GM23338 (cell line): ENCODE results near the gene MRPL52. TPM values are rescaled to one million over a fixed set of nuclear protein-coding genes. Genes with fewer than 3 reads are reported as not detected.

ENCODE experiments used
- ATAC-seq: fragments of 200-7000 bp; cut with Tn5 transposase; 3 replicates; pipeline ENCODE4 v1.9.1; 2020
- DNase-seq: peaks from one replicate; pipeline ENCODE4 v3.0.0-alpha.2; 2015; ENCODE audit warnings: low spot score
- H2AFZ ChIP-seq: fragments of 200-600 bp; sonication (generic); 2 replicates; pipeline ENCODE4 v1.8.0; 2016; ENCODE audit warnings: antibody characterized with exemption, mild to moderate bottlenecking, moderate library complexity
- H3F3A ChIP-seq: fragments of 200-600 bp; sonication (generic); replicated peaks from 2 replicates; pipeline ENCODE4 v1.8.0; 2017; ENCODE audit warnings: antibody characterized with exemption, mixed run types, low read depth
- H3K27ac ChIP-seq: fragments of 200-600 bp; sonication (generic); 2 replicates; pipeline ENCODE4 v1.6.1; 2016; ENCODE audit warnings: low read depth
- H3K27me3 ChIP-seq: fragments of 200-600 bp; sonication (generic); 2 replicates; pipeline ENCODE4 v1.8.0; 2016; ENCODE audit warnings: mild to moderate bottlenecking, mixed run types, moderate library complexity; ENCODE audit not compliant: insufficient read depth
- H3K36me3 ChIP-seq: fragments of 200-600 bp; sonication (generic); 2 replicates; pipeline ENCODE4 v1.8.0; 2016; ENCODE audit warnings: mild to moderate bottlenecking; ENCODE audit not compliant: insufficient read depth
- H3K4me1 ChIP-seq: fragments of 200-600 bp; sonication (generic); 2 replicates; pipeline ENCODE4 v1.8.0; 2016; ENCODE audit warnings: mild to moderate bottlenecking, moderate library complexity; ENCODE audit not compliant: insufficient read depth
- H3K4me2 ChIP-seq: fragments of 200-600 bp; sonication (generic); 2 replicates; pipeline ENCODE4 v1.7.1; 2017; ENCODE audit warnings: mixed run types
- H3K4me3 ChIP-seq: fragments of 200-600 bp; sonication (generic); 2 replicates; pipeline ENCODE4 v1.6.1; 2016; ENCODE audit warnings: mixed run types
- H3K79me2 ChIP-seq: fragments of 200-600 bp; sonication (generic); replicated peaks from 2 replicates; pipeline ENCODE4 v1.8.0; 2017; ENCODE audit warnings: mild to moderate bottlenecking; ENCODE audit not compliant: insufficient read depth
- H3K9me2 ChIP-seq: fragments of 200-600 bp; sonication (generic); 2 replicates; pipeline ENCODE4 v1.8.0; 2017; ENCODE audit not compliant: insufficient read depth
- H4K20me1 ChIP-seq: fragments of 200-600 bp; sonication (generic); replicated peaks from 2 replicates; pipeline ENCODE4 v1.8.0; 2017; ENCODE audit warnings: mild to moderate bottlenecking; ENCODE audit not compliant: insufficient read depth
- H3K27ac Mint-ChIP-seq: 2 replicates; pipeline ENCODE4 v1.8.0; 2020; ENCODE audit warnings: inconsistent platforms, mild to moderate bottlenecking, moderate library complexity, mixed read lengths
- H3K27me3 Mint-ChIP-seq: 3 replicates; pipeline ENCODE4 v1.8.0; 2022; ENCODE audit warnings: low read depth, mild to moderate bottlenecking, moderate library complexity, mixed read lengths, inconsistent platforms; ENCODE audit not compliant: insufficient read depth, poor library complexity
- H3K36me3 Mint-ChIP-seq: 3 replicates; pipeline ENCODE4 v1.8.0; 2021; ENCODE audit warnings: low read depth, mild to moderate bottlenecking, inconsistent platforms, moderate library complexity, mixed read lengths
- H3K4me1 Mint-ChIP-seq: 3 replicates; pipeline ENCODE4 v1.8.0; 2020; ENCODE audit warnings: mild to moderate bottlenecking, inconsistent platforms, mixed read lengths
- H3K4me3 Mint-ChIP-seq: 3 replicates; pipeline ENCODE4 v1.8.0; 2021; ENCODE audit warnings: moderate library complexity, mild to moderate bottlenecking, inconsistent platforms, mixed read lengths
- H3K9me3 Mint-ChIP-seq: 3 replicates; pipeline ENCODE4 v1.8.0; 2020; ENCODE audit warnings: moderate library complexity, mild to moderate bottlenecking, inconsistent platforms, mixed read lengths
- CREB1 ChIP-seq: fragments of 250-450 bp; sonication (Bioruptor Pico); IDR thresholded peaks from 2 replicates; pipeline ENCODE4 v1.5.0; 2020; ENCODE audit warnings: low read depth, mild to moderate bottlenecking, moderate library complexity
- EZH2 ChIP-seq: fragments of 200-600 bp; sonication (generic); IDR thresholded peaks from one replicate; pipeline ENCODE4 v1.8.0; 2017; ENCODE audit warnings: antibody characterized with exemption, mild to moderate bottlenecking, low read depth; ENCODE audit not compliant: unreplicated experiment
- JUNB ChIP-seq: IDR thresholded peaks from one replicate; pipeline ENCODE4 v1.6.1; 2016; ENCODE audit warnings: antibody characterized with exemption; ENCODE audit not compliant: unreplicated experiment
- POLR2AphosphoS5 ChIP-seq: IDR thresholded peaks from 2 replicates; pipeline ENCODE4 v1.6.1; 2016; ENCODE audit warnings: antibody characterized with exemption, low read depth
- STAT1 ChIP-seq: IDR thresholded peaks from one replicate; pipeline ENCODE4 v1.6.1; 2016; ENCODE audit warnings: antibody characterized with exemption; ENCODE audit not compliant: unreplicated experiment
- ZNF114 ChIP-seq: fragments of 250-450 bp; sonication (Bioruptor Pico); IDR thresholded peaks from 2 replicates; pipeline ENCODE4 v1.5.0; 2020; ENCODE audit warnings: mild to moderate bottlenecking, moderate library complexity
- polyA plus RNA-seq: library from polyadenylated mRNA; unstranded; fragments of >200 nt; fragmentation: Nextera tagmentation; extraction: Ambion mirVana; gene quantifications from 2 replicates; pipeline ENCODE4 v1.2.1, GENCODE V29; 2016
- total RNA-seq: library from RNA; depleted of rRNA; stranded (reverse); fragments of >200 nt; shearing (Covaris generic); gene quantifications from 2 replicates; pipeline ENCODE4 v1.2.3, GENCODE V29; 2014
- TF ChIP-seq, protein P1 (sequence below), 2 experiments: fragments of 200-600 bp in 1 of 2; sonication (generic) in 1 of 2; conservative IDR thresholded peaks; 2 replicates each; pipeline versions ENCODE4 v1.5.1 to v1.6.1; 2016 to 2017; ENCODE audit warnings: antibody characterized with exemption in 2 of 2, low read depth in 2 of 2, mild to moderate bottlenecking in 2 of 2, moderate library complexity in 1 of 2
- TF ChIP-seq, protein P2 (sequence below): fragments of 250-450 bp; sonication (Bioruptor Pico); IDR thresholded peaks from 2 replicates; pipeline ENCODE4 v1.5.0; 2020; ENCODE audit warnings: mild to moderate bottlenecking, moderate library complexity
- TF ChIP-seq, protein P3 (sequence below): IDR thresholded peaks from one replicate; pipeline ENCODE4 v1.6.1; 2018; ENCODE audit warnings: antibody characterized with exemption; ENCODE audit not compliant: unreplicated experiment

MRPL52 gene
- total and polyA plus RNA-seq, 2 experiments from 2014 or later = 131 to 617 TPM

DNA sequence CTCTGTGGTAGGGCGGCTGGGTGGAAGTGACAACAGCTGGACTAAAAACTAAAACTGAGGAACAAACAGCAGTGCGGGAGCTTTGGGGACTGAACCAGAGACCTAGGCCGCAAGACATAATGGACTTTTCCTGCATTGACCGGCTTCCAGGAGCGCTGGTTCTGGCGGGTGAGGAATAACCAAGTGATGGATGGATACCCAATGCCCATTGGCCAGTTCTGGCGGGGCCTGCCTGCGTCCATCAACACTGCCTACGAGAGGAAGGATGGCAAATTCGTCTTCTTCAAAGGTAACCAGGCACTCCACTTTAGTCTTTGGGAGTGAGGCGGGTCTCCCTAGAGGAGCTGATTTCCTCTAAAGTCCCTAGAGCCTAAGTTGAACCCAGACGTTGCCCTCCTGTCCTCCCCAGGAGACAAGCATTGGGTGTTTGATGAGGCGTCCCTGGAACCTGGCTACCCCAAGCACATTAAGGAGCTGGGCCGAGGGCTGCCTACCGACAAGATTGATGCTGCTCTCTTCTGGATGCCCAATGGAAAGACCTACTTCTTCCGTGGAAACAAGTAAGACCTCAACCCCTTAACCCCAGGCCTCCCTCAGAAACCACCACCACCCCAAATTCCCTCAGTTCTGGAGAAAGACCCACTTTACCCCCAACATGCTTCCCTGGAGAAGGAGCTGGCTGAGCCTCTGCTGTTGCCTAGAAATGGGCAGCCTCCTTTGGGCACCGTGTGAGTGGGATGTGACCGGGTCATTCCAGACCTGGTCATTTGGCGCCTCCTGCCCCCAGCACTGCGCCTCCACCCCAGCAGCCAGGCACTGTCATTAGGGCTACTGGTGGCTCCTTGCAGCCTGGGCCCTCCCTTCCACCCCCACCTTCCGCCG is 14.8 kb downstream of the MRPL52 start (continued):
- TF ChIP-seq, protein P1, sequence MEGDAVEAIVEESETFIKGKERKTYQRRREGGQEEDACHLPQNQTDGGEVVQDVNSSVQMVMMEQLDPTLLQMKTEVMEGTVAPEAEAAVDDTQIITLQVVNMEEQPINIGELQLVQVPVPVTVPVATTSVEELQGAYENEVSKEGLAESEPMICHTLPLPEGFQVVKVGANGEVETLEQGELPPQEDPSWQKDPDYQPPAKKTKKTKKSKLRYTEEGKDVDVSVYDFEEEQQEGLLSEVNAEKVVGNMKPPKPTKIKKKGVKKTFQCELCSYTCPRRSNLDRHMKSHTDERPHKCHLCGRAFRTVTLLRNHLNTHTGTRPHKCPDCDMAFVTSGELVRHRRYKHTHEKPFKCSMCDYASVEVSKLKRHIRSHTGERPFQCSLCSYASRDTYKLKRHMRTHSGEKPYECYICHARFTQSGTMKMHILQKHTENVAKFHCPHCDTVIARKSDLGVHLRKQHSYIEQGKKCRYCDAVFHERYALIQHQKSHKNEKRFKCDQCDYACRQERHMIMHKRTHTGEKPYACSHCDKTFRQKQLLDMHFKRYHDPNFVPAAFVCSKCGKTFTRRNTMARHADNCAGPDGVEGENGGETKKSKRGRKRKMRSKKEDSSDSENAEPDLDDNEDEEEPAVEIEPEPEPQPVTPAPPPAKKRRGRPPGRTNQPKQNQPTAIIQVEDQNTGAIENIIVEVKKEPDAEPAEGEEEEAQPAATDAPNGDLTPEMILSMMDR (conservative IDR thresholded peaks at IDR 0.05; ENCODE audit: low read depth in 2 of 2) = no peak
- TF ChIP-seq, protein P2, sequence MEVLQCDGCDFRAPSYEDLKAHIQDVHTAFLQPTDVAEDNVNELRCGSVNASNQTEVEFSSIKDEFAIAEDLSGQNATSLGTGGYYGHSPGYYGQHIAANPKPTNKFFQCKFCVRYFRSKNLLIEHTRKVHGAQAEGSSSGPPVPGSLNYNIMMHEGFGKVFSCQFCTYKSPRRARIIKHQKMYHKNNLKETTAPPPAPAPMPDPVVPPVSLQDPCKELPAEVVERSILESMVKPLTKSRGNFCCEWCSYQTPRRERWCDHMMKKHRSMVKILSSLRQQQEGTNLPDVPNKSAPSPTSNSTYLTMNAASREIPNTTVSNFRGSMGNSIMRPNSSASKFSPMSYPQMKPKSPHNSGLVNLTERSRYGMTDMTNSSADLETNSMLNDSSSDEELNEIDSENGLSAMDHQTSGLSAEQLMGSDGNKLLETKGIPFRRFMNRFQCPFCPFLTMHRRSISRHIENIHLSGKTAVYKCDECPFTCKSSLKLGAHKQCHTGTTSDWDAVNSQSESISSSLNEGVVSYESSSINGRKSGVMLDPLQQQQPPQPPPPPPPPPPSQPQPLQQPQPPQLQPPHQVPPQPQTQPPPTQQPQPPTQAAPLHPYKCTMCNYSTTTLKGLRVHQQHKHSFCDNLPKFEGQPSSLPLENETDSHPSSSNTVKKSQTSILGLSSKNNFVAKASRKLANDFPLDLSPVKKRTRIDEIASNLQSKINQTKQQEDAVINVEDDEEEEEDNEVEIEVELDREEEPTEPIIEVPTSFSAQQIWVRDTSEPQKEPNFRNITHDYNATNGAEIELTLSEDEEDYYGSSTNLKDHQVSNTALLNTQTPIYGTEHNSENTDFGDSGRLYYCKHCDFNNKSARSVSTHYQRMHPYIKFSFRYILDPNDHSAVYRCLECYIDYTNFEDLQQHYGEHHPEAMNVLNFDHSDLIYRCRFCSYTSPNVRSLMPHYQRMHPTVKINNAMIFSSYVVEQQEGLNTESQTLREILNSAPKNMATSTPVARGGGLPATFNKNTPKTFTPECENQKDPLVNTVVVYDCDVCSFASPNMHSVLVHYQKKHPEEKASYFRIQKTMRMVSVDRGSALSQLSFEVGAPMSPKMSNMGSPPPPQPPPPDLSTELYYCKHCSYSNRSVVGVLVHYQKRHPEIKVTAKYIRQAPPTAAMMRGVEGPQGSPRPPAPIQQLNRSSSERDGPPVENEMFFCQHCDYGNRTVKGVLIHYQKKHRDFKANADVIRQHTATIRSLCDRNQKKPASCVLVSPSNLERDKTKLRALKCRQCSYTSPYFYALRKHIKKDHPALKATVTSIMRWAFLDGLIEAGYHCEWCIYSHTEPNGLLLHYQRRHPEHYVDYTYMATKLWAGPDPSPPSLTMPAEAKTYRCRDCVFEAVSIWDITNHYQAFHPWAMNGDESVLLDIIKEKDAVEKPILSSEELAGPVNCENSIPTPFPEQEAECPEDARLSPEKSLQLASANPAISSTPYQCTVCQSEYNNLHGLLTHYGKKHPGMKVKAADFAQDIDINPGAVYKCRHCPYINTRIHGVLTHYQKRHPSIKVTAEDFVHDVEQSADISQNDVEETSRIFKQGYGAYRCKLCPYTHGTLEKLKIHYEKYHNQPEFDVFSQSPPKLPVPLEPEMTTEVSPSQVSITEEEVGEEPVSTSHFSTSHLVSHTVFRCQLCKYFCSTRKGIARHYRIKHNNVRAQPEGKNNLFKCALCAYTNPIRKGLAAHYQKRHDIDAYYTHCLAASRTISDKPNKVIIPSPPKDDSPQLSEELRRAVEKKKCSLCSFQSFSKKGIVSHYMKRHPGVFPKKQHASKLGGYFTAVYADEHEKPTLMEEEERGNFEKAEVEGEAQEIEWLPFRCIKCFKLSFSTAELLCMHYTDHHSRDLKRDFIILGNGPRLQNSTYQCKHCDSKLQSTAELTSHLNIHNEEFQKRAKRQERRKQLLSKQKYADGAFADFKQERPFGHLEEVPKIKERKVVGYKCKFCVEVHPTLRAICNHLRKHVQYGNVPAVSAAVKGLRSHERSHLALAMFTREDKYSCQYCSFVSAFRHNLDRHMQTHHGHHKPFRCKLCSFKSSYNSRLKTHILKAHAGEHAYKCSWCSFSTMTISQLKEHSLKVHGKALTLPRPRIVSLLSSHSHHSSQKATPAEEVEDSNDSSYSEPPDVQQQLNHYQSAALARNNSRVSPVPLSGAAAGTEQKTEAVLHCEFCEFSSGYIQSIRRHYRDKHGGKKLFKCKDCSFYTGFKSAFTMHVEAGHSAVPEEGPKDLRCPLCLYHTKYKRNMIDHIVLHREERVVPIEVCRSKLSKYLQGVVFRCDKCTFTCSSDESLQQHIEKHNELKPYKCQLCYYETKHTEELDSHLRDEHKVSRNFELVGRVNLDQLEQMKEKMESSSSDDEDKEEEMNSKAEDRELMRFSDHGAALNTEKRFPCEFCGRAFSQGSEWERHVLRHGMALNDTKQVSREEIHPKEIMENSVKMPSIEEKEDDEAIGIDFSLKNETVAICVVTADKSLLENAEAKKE = no peak

DNA sequence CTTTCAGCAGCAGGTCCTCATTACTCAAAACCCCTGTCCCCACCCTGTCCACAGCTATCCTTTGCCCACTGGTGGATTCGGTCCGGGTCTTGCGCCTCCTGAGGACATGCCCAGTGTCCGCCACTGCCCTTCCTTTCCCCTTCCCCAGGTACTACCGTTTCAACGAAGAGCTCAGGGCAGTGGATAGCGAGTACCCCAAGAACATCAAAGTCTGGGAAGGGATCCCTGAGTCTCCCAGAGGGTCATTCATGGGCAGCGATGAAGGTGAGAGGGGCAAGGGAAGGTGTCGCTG is 15.4 kb downstream of the MRPL52 start:
- H4K20me1 ChIP-seq = no peaks in the 10 kb centered on the region
- no peaks in the 10 kb centered on the region for H3K27me3 ChIP-seq
- no peaks in the 10 kb centered on the region; the same call in 1 of the 2 replicates for H3K36me3 ChIP-seq
- no peaks in the 10 kb centered on the region for H3K79me2 ChIP-seq
- H3K4me2 ChIP-seq = no peak overlapping the region
- no peaks in the 10 kb centered on the region for H3K9me2 ChIP-seq
- ATAC-seq (no peak), DNase-seq (no peak)
- H3K4me1 Mint-ChIP-seq = peaks cover 27% of the 10 kb centered on the region
- H3F3A ChIP-seq = peaks cover 12% of the 10 kb centered on the region
- H3K4me1 ChIP-seq = peaks cover 19% of the 10 kb centered on the region
- no peak overlapping the region for H3K4me3 ChIP-seq
- no peak overlapping the region for H3K27ac Mint-ChIP-seq
- no peak overlapping the region for H2AFZ ChIP-seq
- no peak overlapping the region for H3K4me3 Mint-ChIP-seq
- peaks cover 10% of the 10 kb centered on the region for H3K27me3 Mint-ChIP-seq
- no peaks in the 10 kb centered on the region for H3K9me3 Mint-ChIP-seq
- no peak overlapping the region for H3K27ac ChIP-seq
- H3K36me3 Mint-ChIP-seq = peaks cover 49% of the 10 kb centered on the region
- TF ChIP-seq, protein P1 (conservative IDR thresholded peaks at IDR 0.05; ENCODE audit: low read depth in 2 of 2) = no peak
- TF ChIP-seq POLR2AphosphoS5 = no peak
- TF ChIP-seq, protein P3, sequence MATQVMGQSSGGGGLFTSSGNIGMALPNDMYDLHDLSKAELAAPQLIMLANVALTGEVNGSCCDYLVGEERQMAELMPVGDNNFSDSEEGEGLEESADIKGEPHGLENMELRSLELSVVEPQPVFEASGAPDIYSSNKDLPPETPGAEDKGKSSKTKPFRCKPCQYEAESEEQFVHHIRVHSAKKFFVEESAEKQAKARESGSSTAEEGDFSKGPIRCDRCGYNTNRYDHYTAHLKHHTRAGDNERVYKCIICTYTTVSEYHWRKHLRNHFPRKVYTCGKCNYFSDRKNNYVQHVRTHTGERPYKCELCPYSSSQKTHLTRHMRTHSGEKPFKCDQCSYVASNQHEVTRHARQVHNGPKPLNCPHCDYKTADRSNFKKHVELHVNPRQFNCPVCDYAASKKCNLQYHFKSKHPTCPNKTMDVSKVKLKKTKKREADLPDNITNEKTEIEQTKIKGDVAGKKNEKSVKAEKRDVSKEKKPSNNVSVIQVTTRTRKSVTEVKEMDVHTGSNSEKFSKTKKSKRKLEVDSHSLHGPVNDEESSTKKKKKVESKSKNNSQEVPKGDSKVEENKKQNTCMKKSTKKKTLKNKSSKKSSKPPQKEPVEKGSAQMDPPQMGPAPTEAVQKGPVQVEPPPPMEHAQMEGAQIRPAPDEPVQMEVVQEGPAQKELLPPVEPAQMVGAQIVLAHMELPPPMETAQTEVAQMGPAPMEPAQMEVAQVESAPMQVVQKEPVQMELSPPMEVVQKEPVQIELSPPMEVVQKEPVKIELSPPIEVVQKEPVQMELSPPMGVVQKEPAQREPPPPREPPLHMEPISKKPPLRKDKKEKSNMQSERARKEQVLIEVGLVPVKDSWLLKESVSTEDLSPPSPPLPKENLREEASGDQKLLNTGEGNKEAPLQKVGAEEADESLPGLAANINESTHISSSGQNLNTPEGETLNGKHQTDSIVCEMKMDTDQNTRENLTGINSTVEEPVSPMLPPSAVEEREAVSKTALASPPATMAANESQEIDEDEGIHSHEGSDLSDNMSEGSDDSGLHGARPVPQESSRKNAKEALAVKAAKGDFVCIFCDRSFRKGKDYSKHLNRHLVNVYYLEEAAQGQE = no peak
- no peak for TF ChIP-seq CREB1 (CRISPR knock-in tag)
- no peak for TF ChIP-seq ZNF114 (CRISPR knock-in tag)
- no peak for TF ChIP-seq EZH2
- no peak for TF ChIP-seq STAT1
- TF ChIP-seq JUNB = no peak
